OCI-LY1 (cell line): Measurements from ENCODE around the gene SNX32.
"Not testable (repeated sequence)": the region's sequence is repeated elsewhere in the genome, so short reads cannot be mapped to it uniquely, and the experiment has no call there.

Experiments used
- H2AFZ ChIP-seq: fragments of 200-600 bp; sonication (generic), shearing (Covaris generic); 2 replicates; pipeline ENCODE4 v1.6.0; 2014; ENCODE audit warnings: antibody characterized with exemption, mild to moderate bottlenecking, low read length
- H3F3A ChIP-seq: fragments of 200-600 bp; sonication (generic), shearing (Covaris generic); 2 replicates; pipeline ENCODE4 v1.6.0; 2014; ENCODE audit warnings: mild to moderate bottlenecking, antibody characterized with exemption, low read length, moderate library complexity; ENCODE audit not compliant: insufficient read depth
- H3K27ac ChIP-seq: fragments of 200-600 bp; sonication (generic); 2 replicates; pipeline ENCODE4 v1.5.1; 2014; ENCODE audit warnings: low read length, mixed run types, mild to moderate bottlenecking, low read depth; ENCODE audit not compliant: poor library complexity, severe bottlenecking
- H3K27me3 ChIP-seq: fragments of 200-600 bp; sonication (generic); 2 replicates; pipeline ENCODE4 v1.6.0; 2014; ENCODE audit warnings: antibody characterized with exemption, mild to moderate bottlenecking, low read length, moderate library complexity; ENCODE audit not compliant: insufficient read depth
- H3K36me3 ChIP-seq: fragments of 200-600 bp; sonication (generic); 2 replicates; pipeline ENCODE4 v1.6.1; 2014; ENCODE audit warnings: mild to moderate bottlenecking, antibody characterized with exemption, low read length, moderate library complexity, mixed read lengths; ENCODE audit not compliant: insufficient read depth
- H3K4me1 ChIP-seq: fragments of 200-600 bp; sonication (generic); 2 replicates; pipeline ENCODE4 v1.5.1; 2014; ENCODE audit warnings: mild to moderate bottlenecking, low read length, moderate library complexity; ENCODE audit not compliant: insufficient read depth, severe bottlenecking
- H3K4me2 ChIP-seq: fragments of 200-600 bp; sonication (generic), shearing (Covaris generic); 2 replicates; pipeline ENCODE4 v1.6.1; 2014; ENCODE audit warnings: low read length
- H3K4me3 ChIP-seq: fragments of 200-600 bp; sonication (generic); 2 replicates; pipeline ENCODE4 v1.5.1; 2014; ENCODE audit warnings: low read length, low read depth, mild to moderate bottlenecking, mixed read lengths; ENCODE audit not compliant: poor library complexity, severe bottlenecking
- H3K79me2 ChIP-seq: fragments of 200-600 bp; shearing (Covaris generic); 2 replicates; pipeline ENCODE4 v1.6.1; 2016; ENCODE audit warnings: mixed run types, low read length, mixed read lengths; ENCODE audit not compliant: insufficient read depth
- H3K9ac ChIP-seq: fragments of 200-600 bp; sonication (generic), shearing (Covaris generic); 2 replicates; pipeline ENCODE4 v1.6.1; 2014; ENCODE audit warnings: mild to moderate bottlenecking, low read length, mixed read lengths
- H3K9me2 ChIP-seq: fragments of 200-600 bp; sonication (generic), shearing (Covaris generic); 2 replicates; pipeline ENCODE4 v1.6.1; 2014; ENCODE audit warnings: low read depth, mild to moderate bottlenecking, low read length, mixed read lengths
- H3K9me3 ChIP-seq: fragments of 200-600 bp; shearing (Covaris generic); 2 replicates; pipeline ENCODE4 v1.6.1; 2014; ENCODE audit warnings: low read length, mixed read lengths
- H4K20me1 ChIP-seq: fragments of 200-600 bp; sonication (generic), shearing (Covaris generic); 2 replicates; pipeline ENCODE4 v1.6.0; 2016; ENCODE audit warnings: mild to moderate bottlenecking, low read length; ENCODE audit not compliant: insufficient read depth
- CTCF ChIP-seq: fragments of 200-600 bp; sonication (generic), shearing (Covaris generic); IDR thresholded peaks from 2 replicates; pipeline ENCODE4 v1.5.1; 2017; ENCODE audit warnings: mild to moderate bottlenecking, antibody characterized with exemption, low read length, moderate library complexity, mixed read lengths
- EZH2 ChIP-seq: fragments of 200-600 bp; sonication (generic), shearing (Covaris generic); IDR thresholded peaks from 2 replicates; pipeline ENCODE4 v1.8.0; 2017; ENCODE audit warnings: borderline replicate concordance, mixed run types, mild to moderate bottlenecking, antibody characterized with exemption, low read length, moderate library complexity, mixed read lengths

Gene SNX32

GRCh38 chr11:65847746-65848145 lies 14.0 kb downstream of the SNX32 start:
- Histone ChIP-seq H3K4me1 (no peaks in the 10 kb centered on the region), H3K9me2 (no peaks in the 10 kb centered on the region), H4K20me1 (no peaks in the 10 kb centered on the region), H3K9ac (no peak overlapping the region), H3K79me2 (no peaks in the 10 kb centered on the region), H3K4me2 (no peak overlapping the region), H3F3A (no peaks in the 10 kb centered on the region), H3K36me3 (peaks cover 19% of the 10 kb centered on the region), H3K4me3 (no peak overlapping the region), H2AFZ (no peak overlapping the region), H3K27ac (no peak overlapping the region), H3K27me3 (no peaks in the 10 kb centered on the region), H3K9me3 (no peaks in the 10 kb centered on the region)
- no peak for TF ChIP-seq CTCF
- TF ChIP-seq EZH2, result no peak

GRCh38 chr11:65848693-65849092 lies 14.9 kb downstream of the SNX32 start:
- H3K27ac ChIP-seq, H3K4me1 ChIP-seq, H2AFZ ChIP-seq, H3K4me2 ChIP-seq, H3K79me2 ChIP-seq, H3K9me3 ChIP-seq, H3K27me3 ChIP-seq, H4K20me1 ChIP-seq, H3K4me3 ChIP-seq, H3F3A ChIP-seq, H3K9ac ChIP-seq, H3K9me2 ChIP-seq: not testable (repeated sequence)
- H3K36me3 ChIP-seq, result peaks cover 28% of the 10 kb centered on the region

GRCh38 chr11:65849366-65849765 lies 15.6 kb downstream of the SNX32 start:
- no peak overlapping the region for H3K4me3 ChIP-seq
- H3K79me2 ChIP-seq, result no peaks in the 10 kb centered on the region
- no peak overlapping the region for H2AFZ ChIP-seq
- TF ChIP-seq EZH2 (no peak), CTCF (no peak)
- H3K9ac ChIP-seq, result no peak overlapping the region
- no peaks in the 10 kb centered on the region for H3K9me2 ChIP-seq
- H3K27ac ChIP-seq, result no peak overlapping the region
- no peaks in the 10 kb centered on the region for H3F3A ChIP-seq
- H4K20me1 ChIP-seq, result no peaks in the 10 kb centered on the region; the same call in 1 of the 2 replicates
- no peak overlapping the region for H3K4me2 ChIP-seq
- H3K27me3 ChIP-seq, result no peaks in the 10 kb centered on the region
- H3K36me3 ChIP-seq, result peaks cover 35% of the 10 kb centered on the region
- H3K9me3 ChIP-seq, result no peaks in the 10 kb centered on the region
- H3K4me1 ChIP-seq, result no peaks in the 10 kb centered on the region

GRCh38 chr11:65849771-65850216 lies 16.0 kb downstream of the SNX32 start:
- no peaks in the 10 kb centered on the region for H3K27me3 ChIP-seq
- H3K79me2 ChIP-seq, result no peaks in the 10 kb centered on the region
- H2AFZ ChIP-seq, result no peak overlapping the region
- TF ChIP-seq EZH2 (no peak), CTCF (no peak)
- no peaks in the 10 kb centered on the region for H3K9me3 ChIP-seq
- no peaks in the 10 kb centered on the region for H3F3A ChIP-seq
- H3K9ac ChIP-seq, result no peak overlapping the region
- H3K4me1 ChIP-seq, result no peaks in the 10 kb centered on the region
- H3K9me2 ChIP-seq, result no peaks in the 10 kb centered on the region
- no peak overlapping the region for H3K4me3 ChIP-seq
- H3K4me2 ChIP-seq, result no peak overlapping the region
- H4K20me1 ChIP-seq, result no peaks in the 10 kb centered on the region; the same call in 1 of the 2 replicates
- H3K27ac ChIP-seq, result no peak overlapping the region
- peaks cover 39% of the 10 kb centered on the region for H3K36me3 ChIP-seq
